ENCODE measurements around the gene PHACTR1. TPM values are rescaled to one million over a fixed set of nuclear protein-coding genes. Genes with fewer than 3 reads are reported as not detected.
"Not testable (repeated sequence)": the region's sequence is repeated elsewhere in the genome, so short reads cannot be mapped to it uniquely, and the experiment has no call there.

PHACTR1 gene
- total RNA-seq, 1 experiment from 2014 or later, result 5.2 TPM

GRCh38 chr6:13124131-13124530 is 407.6 kb downstream of the PHACTR1 start:
- no peak for DNase-seq
- no peaks in the 10 kb centered on the region for H3K27me3 ChIP-seq (ENCODE audit: low read length)
- no peaks in the 10 kb centered on the region for H3K9me3 ChIP-seq (ENCODE audit: low read length)
- no peak overlapping the region for H3K9ac ChIP-seq (ENCODE audit: low read length)
- H3K79me2 ChIP-seq (ENCODE audit: low read length), result no peaks in the 10 kb centered on the region
- H3K36me3 ChIP-seq (ENCODE audit: insufficient read depth, low read length), result no peaks in the 10 kb centered on the region
- H4K20me1 ChIP-seq (ENCODE audit: insufficient read depth, low read depth, low read length), result no peaks in the 10 kb centered on the region
- H3K27ac ChIP-seq (ENCODE audit: low read length), result no peak overlapping the region
- H3K4me2 ChIP-seq (ENCODE audit: low read depth, low read length, poor library complexity, severe bottlenecking), result no peak overlapping the region
- no peak overlapping the region for H3K4me3 ChIP-seq (ENCODE audit: low read length)
- no peak overlapping the region for H2AFZ ChIP-seq (ENCODE audit: low read length)
- no peaks in the 10 kb centered on the region for H3K4me1 ChIP-seq (ENCODE audit: low read length)
- no peaks in the 10 kb centered on the region for H3K9me2 ChIP-seq (replicated peaks; ENCODE audit: insufficient read depth, low read length)

DNA sequence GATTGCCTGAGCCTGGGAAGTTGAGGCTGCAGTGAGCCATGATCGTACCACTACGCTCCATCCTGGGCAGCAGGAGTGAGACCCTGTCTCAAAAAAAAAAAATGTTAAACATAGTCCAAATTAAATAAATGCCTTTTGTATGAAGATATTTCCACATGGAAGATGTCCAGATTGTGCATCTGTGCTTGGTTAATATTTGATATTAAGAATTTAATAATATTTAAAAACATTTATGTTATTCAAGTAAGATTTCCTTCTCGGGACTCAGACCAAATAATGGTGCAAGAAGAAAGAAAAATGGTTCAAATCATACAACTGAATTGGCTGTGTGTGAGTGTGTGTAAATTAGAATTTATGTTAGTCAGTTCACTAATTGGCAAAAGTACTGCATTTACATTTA is 409.3 kb downstream of the PHACTR1 start:
- no peaks in the 10 kb centered on the region for H4K20me1 ChIP-seq (ENCODE audit: insufficient read depth, low read depth, low read length)
- H3K27me3 ChIP-seq (ENCODE audit: low read length), result no peaks in the 10 kb centered on the region
- H3K9ac ChIP-seq (ENCODE audit: low read length), result no peak overlapping the region
- no peaks in the 10 kb centered on the region for H3K36me3 ChIP-seq (ENCODE audit: insufficient read depth, low read length)
- no peaks in the 10 kb centered on the region for H3K9me2 ChIP-seq (replicated peaks; ENCODE audit: insufficient read depth, low read length)
- no peaks in the 10 kb centered on the region for H3K9me3 ChIP-seq (ENCODE audit: low read length)
- DNase-seq, result no peak
- no peak overlapping the region for H3K27ac ChIP-seq (ENCODE audit: low read length)
- no peaks in the 10 kb centered on the region for H3K79me2 ChIP-seq (ENCODE audit: low read length)
- no peaks in the 10 kb centered on the region for H3K4me1 ChIP-seq (ENCODE audit: low read length)
- H2AFZ ChIP-seq (ENCODE audit: low read length), result no peak overlapping the region
- no peak overlapping the region for H3K4me3 ChIP-seq (ENCODE audit: low read length)
- H3K4me2 ChIP-seq (ENCODE audit: low read depth, low read length, poor library complexity, severe bottlenecking), result no peak overlapping the region

GRCh38 chr6:13131935-13132661 is 415.5 kb downstream of the PHACTR1 start:
- no peak for DNase-seq
- Histone ChIP-seq H3K4me3 (ENCODE audit: low read length) (no peak overlapping the region), H3K9me2 (replicated peaks; ENCODE audit: insufficient read depth, low read length) (no peaks in the 10 kb centered on the region), H4K20me1 (ENCODE audit: insufficient read depth, low read depth, low read length) (no peaks in the 10 kb centered on the region), H3K4me2 (ENCODE audit: low read depth, low read length, poor library complexity, severe bottlenecking) (no peak overlapping the region), H2AFZ (ENCODE audit: low read length) (no peak overlapping the region), H3K9me3 (ENCODE audit: low read length) (no peaks in the 10 kb centered on the region), H3K9ac (ENCODE audit: low read length) (no peak overlapping the region), H3K79me2 (ENCODE audit: low read length) (no peaks in the 10 kb centered on the region), H3K4me1 (ENCODE audit: low read length) (no peaks in the 10 kb centered on the region), H3K36me3 (ENCODE audit: insufficient read depth, low read length) (no peaks in the 10 kb centered on the region), H3K27ac (ENCODE audit: low read length) (no peak overlapping the region), H3K27me3 (ENCODE audit: low read length) (no peaks in the 10 kb centered on the region)

DNA sequence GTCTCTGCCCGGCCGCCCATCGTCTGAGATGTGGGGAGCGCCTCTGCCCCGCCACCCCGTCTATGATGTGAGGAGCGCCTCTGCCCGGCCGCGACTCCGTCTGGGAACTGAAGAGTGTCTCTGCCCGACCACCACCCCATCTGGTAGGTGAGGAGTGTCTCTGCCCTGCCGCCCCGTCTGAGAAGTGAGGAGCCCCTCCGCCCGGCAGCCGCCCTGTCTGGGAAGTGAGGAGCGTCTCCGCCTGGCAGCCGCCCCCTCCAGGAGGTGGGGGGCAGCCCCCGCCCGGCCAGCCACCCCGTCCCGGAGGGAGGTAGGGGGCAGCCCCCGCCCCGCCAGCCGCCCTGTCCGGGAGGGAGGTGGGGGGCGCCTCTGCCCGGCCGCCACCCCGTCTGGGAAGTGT is 417.3 kb downstream of the PHACTR1 start:
- not testable (repeated sequence) for H3K36me3 ChIP-seq (ENCODE audit: insufficient read depth, low read length); H3K4me3 ChIP-seq (ENCODE audit: low read length); H3K9me2 ChIP-seq (replicated peaks; ENCODE audit: insufficient read depth, low read length); H3K4me2 ChIP-seq (ENCODE audit: low read depth, low read length, poor library complexity, severe bottlenecking); H4K20me1 ChIP-seq (ENCODE audit: insufficient read depth, low read depth, low read length); H3K79me2 ChIP-seq (ENCODE audit: low read length); H3K27me3 ChIP-seq (ENCODE audit: low read length); H3K27ac ChIP-seq (ENCODE audit: low read length); H3K9me3 ChIP-seq (ENCODE audit: low read length); H2AFZ ChIP-seq (ENCODE audit: low read length); DNase-seq; H3K4me1 ChIP-seq (ENCODE audit: low read length); H3K9ac ChIP-seq (ENCODE audit: low read length)

- Histone ChIP-seq H3K27ac (ENCODE audit: low read length) (no peak overlapping the region), H3K4me2 (ENCODE audit: low read depth, low read length, poor library complexity, severe bottlenecking) (no peak overlapping the region), H3K36me3 (ENCODE audit: insufficient read depth, low read length) (no peaks in the 10 kb centered on the region), H3K79me2 (ENCODE audit: low read length) (no peaks in the 10 kb centered on the region), H3K9me3 (ENCODE audit: low read length) (no peaks in the 10 kb centered on the region), H2AFZ (ENCODE audit: low read length) (no peak overlapping the region), H4K20me1 (ENCODE audit: insufficient read depth, low read depth, low read length) (no peaks in the 10 kb centered on the region), H3K4me3 (ENCODE audit: low read length) (no peak overlapping the region), H3K27me3 (ENCODE audit: low read length) (no peaks in the 10 kb centered on the region), H3K9me2 (replicated peaks; ENCODE audit: insufficient read depth, low read length) (no peaks in the 10 kb centered on the region), H3K4me1 (ENCODE audit: low read length) (peaks cover 3% of the 10 kb centered on the region), H3K9ac (ENCODE audit: low read length) (no peak overlapping the region)
- DNase-seq, result no peak
These were observed 418.6 kb downstream of the PHACTR1 start for GRCh38 chr6:13135152-13135551.

GRCh38 chr6:13139119-13139518 is 422.6 kb downstream of the PHACTR1 start:
- DNase-seq, result no peak
- Histone ChIP-seq H3K4me2 (ENCODE audit: low read depth, low read length, poor library complexity, severe bottlenecking) (no peak overlapping the region), H3K9me3 (ENCODE audit: low read length) (no peaks in the 10 kb centered on the region), H3K79me2 (ENCODE audit: low read length) (no peaks in the 10 kb centered on the region), H2AFZ (ENCODE audit: low read length) (no peak overlapping the region), H3K4me1 (ENCODE audit: low read length) (peaks cover 3% of the 10 kb centered on the region), H3K27me3 (ENCODE audit: low read length) (no peaks in the 10 kb centered on the region), H4K20me1 (ENCODE audit: insufficient read depth, low read depth, low read length) (no peaks in the 10 kb centered on the region), H3K4me3 (ENCODE audit: low read length) (no peak overlapping the region), H3K36me3 (ENCODE audit: insufficient read depth, low read length) (no peaks in the 10 kb centered on the region), H3K9me2 (replicated peaks; ENCODE audit: insufficient read depth, low read length) (no peaks in the 10 kb centered on the region), H3K27ac (ENCODE audit: low read length) (no peak overlapping the region), H3K9ac (ENCODE audit: low read length) (no peak overlapping the region)

DNA sequence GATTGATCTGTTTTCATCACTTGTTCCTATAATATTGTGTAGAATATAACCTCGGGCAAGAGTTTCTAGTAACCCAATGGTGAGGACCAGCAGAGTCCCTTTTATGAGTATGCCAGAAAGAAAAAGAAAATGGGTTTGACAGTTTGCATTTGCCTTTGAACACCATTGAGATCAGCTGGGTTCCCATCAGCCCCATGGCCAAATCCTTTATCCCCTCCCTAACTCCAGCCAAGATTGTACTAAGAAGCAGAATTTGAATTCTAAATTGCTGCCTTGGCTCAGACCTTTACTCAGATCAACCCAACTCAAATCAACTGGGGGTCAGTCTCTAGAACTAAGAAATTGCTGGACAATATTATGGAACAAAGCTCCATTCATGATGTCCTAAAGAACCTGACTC is 424.4 kb downstream of the PHACTR1 start:
- H3K36me3 ChIP-seq (ENCODE audit: insufficient read depth, low read length), result no peaks in the 10 kb centered on the region
- H3K9me3 ChIP-seq (ENCODE audit: low read length), result no peaks in the 10 kb centered on the region
- no peak overlapping the region for H3K27ac ChIP-seq (ENCODE audit: low read length)
- H2AFZ ChIP-seq (ENCODE audit: low read length), result no peak overlapping the region
- H3K9me2 ChIP-seq (replicated peaks; ENCODE audit: insufficient read depth, low read length), result no peaks in the 10 kb centered on the region
- 0 out of 2 replicates have a peak, but pooled peaks cover 2% of the 10 kb centered on the region for H3K27me3 ChIP-seq (ENCODE audit: low read length)
- H4K20me1 ChIP-seq (ENCODE audit: insufficient read depth, low read depth, low read length), result no peaks in the 10 kb centered on the region
- peaks cover 3% of the 10 kb centered on the region for H3K4me1 ChIP-seq (ENCODE audit: low read length)
- no peaks in the 10 kb centered on the region for H3K79me2 ChIP-seq (ENCODE audit: low read length)
- H3K4me3 ChIP-seq (ENCODE audit: low read length), result no peak overlapping the region
- H3K4me2 ChIP-seq (ENCODE audit: low read depth, low read length, poor library complexity, severe bottlenecking), result no peak overlapping the region
- DNase-seq, result no peak
- no peak overlapping the region for H3K9ac ChIP-seq (ENCODE audit: low read length)

DNA sequence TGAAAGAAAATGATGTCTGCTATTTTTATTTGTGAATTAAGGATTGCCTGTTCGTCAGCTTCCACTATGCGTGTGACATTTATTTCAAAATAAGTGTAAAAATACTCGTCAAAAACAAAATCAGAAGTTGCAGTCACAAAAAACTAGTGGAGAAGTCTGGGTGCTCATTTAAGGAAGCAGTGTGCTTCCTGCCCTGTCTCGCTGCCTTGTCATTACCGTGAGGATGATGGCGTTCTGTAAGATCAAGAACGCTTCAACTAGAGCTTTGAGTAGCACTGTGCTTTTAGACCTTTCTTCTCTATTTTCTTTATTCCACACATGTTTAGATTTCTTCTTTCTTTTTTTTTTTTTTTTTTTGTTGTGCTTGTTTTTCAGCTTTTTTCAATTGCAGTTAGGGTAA is 424.8 kb downstream of the PHACTR1 start:
- DNase-seq, result no peak
- no peak overlapping the region for H3K9ac ChIP-seq (ENCODE audit: low read length)
- no peaks in the 10 kb centered on the region for H3K79me2 ChIP-seq (ENCODE audit: low read length)
- H3K9me3 ChIP-seq (ENCODE audit: low read length), result no peaks in the 10 kb centered on the region
- no peak overlapping the region for H3K4me2 ChIP-seq (ENCODE audit: low read depth, low read length, poor library complexity, severe bottlenecking)
- H3K36me3 ChIP-seq (ENCODE audit: insufficient read depth, low read length), result no peaks in the 10 kb centered on the region
- H4K20me1 ChIP-seq (ENCODE audit: insufficient read depth, low read depth, low read length), result no peaks in the 10 kb centered on the region
- no peak overlapping the region for H3K4me3 ChIP-seq (ENCODE audit: low read length)
- no peak overlapping the region for H2AFZ ChIP-seq (ENCODE audit: low read length)
- H3K27ac ChIP-seq (ENCODE audit: low read length), result no peak overlapping the region
- no peaks in the 10 kb centered on the region for H3K9me2 ChIP-seq (replicated peaks; ENCODE audit: insufficient read depth, low read length)
- H3K27me3 ChIP-seq (ENCODE audit: low read length), result 0 out of 2 replicates have a peak, but pooled peaks cover 2% of the 10 kb centered on the region
- peaks cover 3% of the 10 kb centered on the region for H3K4me1 ChIP-seq (ENCODE audit: low read length)
